ENCODE measurements around the gene LRRN3.

Gene LRRN3

GRCh38 chr7:111107579-111107978 is 16.7 kb downstream of the LRRN3 start:
- no peak for DNase-seq (ENCODE audit: low read depth)

- no peak for DNase-seq (ENCODE audit: low read depth)
Observed at GRCh38 chr7:111108000-111108399, 17.1 kb downstream of the LRRN3 start.

GRCh38 chr7:111108496-111108895 is 17.6 kb downstream of the LRRN3 start:
- no peak for DNase-seq (ENCODE audit: low read depth)

- no peak for DNase-seq (ENCODE audit: low read depth)
Observed at GRCh38 chr7:111112439-111112838, 21.5 kb downstream of the LRRN3 start.

GRCh38 chr7:111113263-111114017 is 22.5 kb downstream of the LRRN3 start:
- DNase-seq (ENCODE audit: low read depth): peak; percentile 36

GRCh38 chr7:111115966-111116365 is 25.0 kb downstream of the LRRN3 start:
- no peak for DNase-seq (ENCODE audit: low read depth)

- peak; percentile 48 for DNase-seq (ENCODE audit: low read depth)
Observed at GRCh38 chr7:111126987-111127386, 36.1 kb downstream of the LRRN3 start.

- DNase-seq (ENCODE audit: low read depth): no peak
Observed at GRCh38 chr7:111129435-111129834, 38.5 kb downstream of the LRRN3 start.

- DNase-seq (ENCODE audit: low read depth): no peak
Observed at GRCh38 chr7:111132833-111133232, 41.9 kb downstream of the LRRN3 start.

GRCh38 chr7:111137296-111138192 is 46.6 kb downstream of the LRRN3 start:
- peak; percentile 14 for DNase-seq (ENCODE audit: low read depth)

- peak; percentile 26 for DNase-seq (ENCODE audit: low read depth)
Observed at GRCh38 chr7:111138193-111138569, 47.3 kb downstream of the LRRN3 start.

- no peak for DNase-seq (ENCODE audit: low read depth)
Observed at GRCh38 chr7:111138586-111138985, 47.7 kb downstream of the LRRN3 start.

- DNase-seq (ENCODE audit: low read depth): no peak
Observed at GRCh38 chr7:111140091-111140865, 49.4 kb downstream of the LRRN3 start.

GRCh38 chr7:111145472-111145871 is 54.5 kb downstream of the LRRN3 start:
- DNase-seq (ENCODE audit: low read depth): no peak

- no peak for DNase-seq (ENCODE audit: low read depth)
Observed at GRCh38 chr7:111146136-111146535, 55.2 kb downstream of the LRRN3 start.

GRCh38 chr7:111147708-111148533 is 57.0 kb downstream of the LRRN3 start:
- no peak for DNase-seq (ENCODE audit: low read depth)

GRCh38 chr7:111150709-111151108 is 59.8 kb downstream of the LRRN3 start:
- no peak for DNase-seq (ENCODE audit: low read depth)

GRCh38 chr7:111159426-111159825 is 68.5 kb downstream of the LRRN3 start:
- DNase-seq (ENCODE audit: low read depth): peak; percentile 33

- DNase-seq (ENCODE audit: low read depth): no peak
Observed at GRCh38 chr7:111160297-111160696, 69.4 kb downstream of the LRRN3 start.

GRCh38 chr7:111162692-111163091 is 71.8 kb downstream of the LRRN3 start:
- DNase-seq (ENCODE audit: low read depth): no peak

- DNase-seq (ENCODE audit: low read depth): no peak
Observed at GRCh38 chr7:111164442-111164841, 73.5 kb downstream of the LRRN3 start.

- peak; percentile 59 for DNase-seq (ENCODE audit: low read depth)
Observed at GRCh38 chr7:111168182-111168581, 77.3 kb downstream of the LRRN3 start.
